PC-9 (cell line): ENCODE measurements around the gene PSORS1C1. TPM values are rescaled to one million over a fixed set of nuclear protein-coding genes. Genes with fewer than 3 reads are reported as not detected.
"Not testable (repeated sequence)": the region's sequence is repeated elsewhere in the genome, so short reads cannot be mapped to it uniquely, and the experiment has no call there.

Experiments used
- BruUV-seq: library from RNA; stranded (reverse); fragments of 400-500 nt; replicated peaks from 2 replicates; lab custom pipeline; 2021; lab: Mats Ljungman, UMichigan
- CTCF ChIA-PET: fragments of 300-600 bp; sonication (Branson Sonifier 250); formaldehyde crosslinking; loops from one replicate; lab custom pipeline; 2022; ENCODE audit warnings: antibody characterized with exemption; lab: Charles Lee
- POLR2A ChIA-PET: fragments of 300-600 bp; sonication (Branson Sonifier 250); formaldehyde crosslinking; loops from one replicate; lab custom pipeline; 2022; ENCODE audit warnings: antibody characterized with exemption; ENCODE audit not compliant: unreplicated experiment; lab: Charles Lee
- DNase-seq, 2 experiments: peaks; one replicate each; pipeline versions ENCODE4 v3.0.0 to v3.0.0-alpha.2; 2015 to 2022; ENCODE audit warnings: mixed read lengths in 1 of 2
- H2AFZ ChIP-seq: fragments of 200-600 bp; sonication (generic); 2 replicates; pipeline ENCODE4 v1.8.1; 2017; ENCODE audit warnings: antibody characterized with exemption
- H3F3A ChIP-seq: fragments of 200-600 bp; sonication (generic); 2 replicates; pipeline ENCODE4 v1.8.1; 2017; ENCODE audit warnings: antibody characterized with exemption, mild to moderate bottlenecking, low read depth; ENCODE audit not compliant: insufficient read depth
- H3K27ac ChIP-seq: fragments of 200-600 bp; sonication (generic); 2 replicates; pipeline ENCODE4 v1.6.1; 2016; ENCODE audit warnings: mixed run types
- H3K27me3 ChIP-seq: fragments of 200-600 bp; sonication (generic); 2 replicates; pipeline ENCODE4 v1.6.1; 2016; ENCODE audit warnings: low read depth, mixed run types; ENCODE audit not compliant: insufficient read depth
- H3K36me3 ChIP-seq: fragments of 200-600 bp; sonication (generic); 2 replicates; pipeline ENCODE4 v1.6.1; 2016; ENCODE audit warnings: low read depth, mixed run types
- H3K4me1 ChIP-seq: fragments of 200-600 bp; sonication (generic); replicated peaks from 2 replicates; pipeline ENCODE4 v1.6.1; 2016; ENCODE audit warnings: mixed run types; ENCODE audit not compliant: insufficient read depth
- H3K4me2 ChIP-seq: fragments of 200-600 bp; sonication (generic); 2 replicates; pipeline ENCODE4 v1.6.1; 2017; ENCODE audit warnings: mixed run types
- H3K4me3 ChIP-seq: fragments of 200-600 bp; sonication (generic); 2 replicates; pipeline ENCODE4 v1.6.1; 2016; ENCODE audit warnings: mixed run types
- H3K79me2 ChIP-seq: fragments of 200-600 bp; sonication (generic); 2 replicates; pipeline ENCODE4 v1.6.1; 2017; ENCODE audit warnings: low read depth, mixed run types
- H3K9me2 ChIP-seq: fragments of 200-600 bp; sonication (generic); 2 replicates; pipeline ENCODE4 v1.8.1; 2017; ENCODE audit warnings: mild to moderate bottlenecking; ENCODE audit not compliant: insufficient read depth
- H3K9me3 ChIP-seq: fragments of 200-600 bp; sonication (generic); 2 replicates; pipeline ENCODE4 v1.8.1; 2016; ENCODE audit warnings: low read depth; ENCODE audit not compliant: insufficient read depth
- H4K20me1 ChIP-seq: fragments of 200-600 bp; sonication (generic); 2 replicates; pipeline ENCODE4 v1.8.1; 2017; ENCODE audit not compliant: insufficient read depth
- EZH2 ChIP-seq: fragments of 200-600 bp; sonication (generic); IDR thresholded peaks from 2 replicates; pipeline ENCODE4 v1.8.0; 2017; ENCODE audit warnings: antibody characterized with exemption, low read depth
- intact Hi-C: fragments of 100-400 bp; cut with micrococcal nuclease; formaldehyde crosslinking; loops from one replicate; pipeline ENCODE4 v1.10.0; 2022; ENCODE audit not compliant: unreplicated experiment
- total RNA-seq: library from RNA; stranded (reverse); gene quantifications from 2 replicates; pipeline ENCODE4 v1.2.3, GENCODE V29; 2021
- TF ChIP-seq, protein P1 (sequence below): fragments of 200-600 bp; sonication (generic); conservative IDR thresholded peaks from 2 replicates; pipeline ENCODE4 v1.6.1; 2017; ENCODE audit warnings: mixed run types, antibody characterized with exemption, mild to moderate bottlenecking, moderate library complexity

The PSORS1C1 gene
- total RNA-seq, 1 experiment from 2014 or later: 29.2 TPM

DNA sequence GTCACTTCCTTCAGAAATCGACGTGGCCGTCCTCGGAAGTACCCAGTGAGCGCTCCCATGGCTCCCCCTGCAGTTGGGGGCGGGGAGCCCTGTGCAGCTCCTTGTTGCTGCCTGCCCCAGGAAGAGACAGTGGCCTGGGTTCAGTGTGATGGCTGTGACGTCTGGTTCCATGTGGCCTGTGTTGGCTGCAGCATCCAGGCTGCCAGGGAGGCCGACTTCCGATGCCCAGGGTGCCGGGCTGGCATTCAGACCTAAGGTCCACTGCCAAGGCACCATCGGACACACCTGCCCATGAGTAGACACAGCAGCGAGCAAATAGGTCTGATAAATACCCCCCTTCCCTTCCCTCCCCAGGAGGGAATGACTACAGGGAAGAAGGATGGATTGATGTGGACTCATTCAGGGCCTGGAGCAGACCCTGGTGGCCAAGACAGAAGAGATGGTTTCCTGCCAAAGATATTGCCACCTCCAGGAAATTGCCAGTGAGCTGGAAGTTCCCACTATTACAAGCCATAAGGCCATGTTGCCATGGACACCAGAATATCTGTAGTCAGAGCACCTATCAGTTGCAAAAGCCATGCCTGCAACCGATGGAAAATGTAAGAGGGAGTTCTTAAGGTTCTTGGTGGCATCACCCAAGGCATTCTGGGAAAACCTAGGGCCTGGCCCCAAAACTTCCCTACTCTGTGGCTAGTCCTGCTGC lies 48.0 kb downstream of the PSORS1C1 start:
- Histone ChIP-seq H3F3A (no peaks in the 10 kb centered on the region), H4K20me1 (no peaks in the 10 kb centered on the region; the same call in 1 of the 2 replicates), H3K9me3 (no peaks in the 10 kb centered on the region), H3K4me2 (no peak overlapping the region), H3K9me2 (no peaks in the 10 kb centered on the region), H3K27ac (no peak overlapping the region), H3K79me2 (no peaks in the 10 kb centered on the region), H3K27me3 (no peaks in the 10 kb centered on the region), H2AFZ (no peak overlapping the region), H3K4me3 (no peak overlapping the region), H3K4me1 (peaks cover 8% of the 10 kb centered on the region), H3K36me3 (no peaks in the 10 kb centered on the region)
- POLR2A ChIA-PET: no interaction called here
- no peak for DNase-seq
- CTCF ChIA-PET: no interaction called here
- TF ChIP-seq EZH2: no peak
- TF ChIP-seq, protein P1, sequence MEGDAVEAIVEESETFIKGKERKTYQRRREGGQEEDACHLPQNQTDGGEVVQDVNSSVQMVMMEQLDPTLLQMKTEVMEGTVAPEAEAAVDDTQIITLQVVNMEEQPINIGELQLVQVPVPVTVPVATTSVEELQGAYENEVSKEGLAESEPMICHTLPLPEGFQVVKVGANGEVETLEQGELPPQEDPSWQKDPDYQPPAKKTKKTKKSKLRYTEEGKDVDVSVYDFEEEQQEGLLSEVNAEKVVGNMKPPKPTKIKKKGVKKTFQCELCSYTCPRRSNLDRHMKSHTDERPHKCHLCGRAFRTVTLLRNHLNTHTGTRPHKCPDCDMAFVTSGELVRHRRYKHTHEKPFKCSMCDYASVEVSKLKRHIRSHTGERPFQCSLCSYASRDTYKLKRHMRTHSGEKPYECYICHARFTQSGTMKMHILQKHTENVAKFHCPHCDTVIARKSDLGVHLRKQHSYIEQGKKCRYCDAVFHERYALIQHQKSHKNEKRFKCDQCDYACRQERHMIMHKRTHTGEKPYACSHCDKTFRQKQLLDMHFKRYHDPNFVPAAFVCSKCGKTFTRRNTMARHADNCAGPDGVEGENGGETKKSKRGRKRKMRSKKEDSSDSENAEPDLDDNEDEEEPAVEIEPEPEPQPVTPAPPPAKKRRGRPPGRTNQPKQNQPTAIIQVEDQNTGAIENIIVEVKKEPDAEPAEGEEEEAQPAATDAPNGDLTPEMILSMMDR: no peak
- no TSS peak for BruUV-seq
- intact Hi-C loops: no loop called here

DNA sequence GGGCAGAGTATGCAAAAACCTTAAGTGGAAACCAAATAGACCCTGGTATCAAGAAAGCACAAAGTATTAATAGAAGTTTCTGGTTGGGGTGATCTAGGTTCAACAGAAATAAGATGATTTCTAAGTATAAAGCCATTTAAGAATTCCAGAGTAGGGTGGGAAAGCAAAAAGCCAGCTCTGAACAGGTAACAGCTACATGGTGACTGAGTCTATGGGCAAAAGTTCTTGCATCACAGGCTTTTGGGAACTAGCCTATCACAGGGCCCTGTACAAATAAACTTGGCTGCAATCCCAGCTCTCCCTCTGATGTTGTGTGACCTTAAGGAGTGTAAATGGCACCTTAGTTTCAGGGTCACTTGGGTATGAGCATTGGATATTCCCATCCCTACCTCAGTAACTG lies 49.3 kb downstream of the PSORS1C1 start:
- Histone ChIP-seq H3K79me2 (no peaks in the 10 kb centered on the region), H2AFZ (no peak overlapping the region), H3K4me2 (no peak overlapping the region), H3K9me2 (no peaks in the 10 kb centered on the region), H3K4me3 (no peak overlapping the region), H3K27me3 (no peaks in the 10 kb centered on the region), H3K9me3 (no peaks in the 10 kb centered on the region), H3K36me3 (no peaks in the 10 kb centered on the region), H3K4me1 (peaks cover 13% of the 10 kb centered on the region), H4K20me1 (no peaks in the 10 kb centered on the region; the same call in 1 of the 2 replicates), H3K27ac (no peak overlapping the region), H3F3A (peaks cover 7% of the 10 kb centered on the region; the same call in 1 of the 2 replicates)
- no peak for DNase-seq
- no TSS peak for BruUV-seq
- TF ChIP-seq EZH2: no peak
- TF ChIP-seq, protein P1: no peak
- intact Hi-C loops: no loop called here
- ChIA-PET CTCF (interaction anchor here (0.6 kb wide), 1 partner anchor 407 kb away, joined by 3 read pairs; no protein-coding TSS in a partner anchor), POLR2A (no interaction called here)

DNA sequence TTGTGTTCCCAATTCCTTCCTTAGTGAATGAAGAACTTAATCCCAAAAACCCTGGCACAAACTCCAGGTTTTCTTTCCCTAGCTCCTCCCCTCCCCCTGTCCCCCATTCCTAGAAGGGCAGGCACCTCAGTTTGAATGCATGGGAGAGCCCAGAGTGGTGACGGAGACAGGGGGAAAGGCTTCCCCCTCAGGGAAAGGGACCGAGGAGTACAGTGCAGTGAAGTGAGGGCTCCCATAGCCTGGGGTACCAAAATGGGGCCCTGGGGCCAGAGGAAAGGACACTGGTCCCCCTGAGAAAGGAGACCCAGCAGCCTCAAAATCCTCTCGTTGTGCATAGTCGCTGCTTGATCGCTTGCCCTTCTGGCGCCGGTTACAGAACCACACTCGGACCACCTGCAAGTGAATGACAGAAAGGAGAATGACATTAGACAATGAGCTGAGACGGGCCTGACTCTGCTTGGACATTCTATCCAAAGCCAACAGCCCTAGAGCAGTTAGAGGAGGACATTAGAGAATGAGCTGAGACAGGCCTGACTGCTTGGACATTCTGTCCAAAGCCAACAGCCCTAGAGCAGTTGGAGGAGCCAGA lies 50.0 kb downstream of the PSORS1C1 start:
- CTCF ChIA-PET: interaction anchor here (0.6 kb wide), 1 partner anchor 406 kb away, joined by 3 read pairs; no protein-coding TSS in a partner anchor
- BruUV-seq, intact Hi-C loops: not testable (repeated sequence)

DNA sequence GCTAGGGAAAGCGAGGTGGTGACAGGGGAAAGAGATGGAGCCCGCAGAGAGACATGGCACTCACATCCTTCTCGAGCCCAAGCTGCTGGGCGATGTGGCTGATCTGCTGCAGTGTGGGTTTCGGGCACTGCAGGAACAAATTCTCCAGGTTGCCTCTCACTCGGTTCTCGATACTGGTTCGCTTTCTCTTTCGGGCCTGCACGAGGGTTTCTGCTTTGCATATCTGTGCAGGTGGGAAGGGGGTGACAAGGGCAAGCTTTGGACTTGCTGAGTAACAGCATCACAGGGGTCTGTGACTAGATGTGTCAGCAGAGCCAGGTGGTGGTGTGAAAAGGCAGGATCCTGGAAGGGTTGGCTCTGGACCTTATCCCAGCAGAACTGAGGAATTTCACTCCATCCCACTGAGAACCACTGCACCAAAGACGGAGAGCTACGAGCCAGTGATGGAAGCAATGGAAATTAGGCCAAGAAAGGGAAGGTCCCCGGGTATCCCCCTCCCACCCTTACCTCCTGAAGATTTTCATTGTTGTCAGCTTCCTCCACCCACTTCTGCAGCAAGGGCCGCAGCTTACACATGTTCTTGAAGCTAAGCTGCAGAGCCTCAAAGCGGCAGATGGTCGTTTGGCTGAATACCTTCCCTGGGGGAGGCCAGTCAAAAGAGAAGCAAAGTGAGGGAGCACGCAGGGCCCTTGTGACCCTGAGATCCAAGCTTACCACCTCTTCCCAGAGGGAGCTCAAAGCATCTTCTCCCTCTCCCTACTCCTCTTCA lies 50.6 kb downstream of the PSORS1C1 start:
- H4K20me1 ChIP-seq, intact Hi-C loops, BruUV-seq, H3K4me2 ChIP-seq, H3K27ac ChIP-seq, H3K9me2 ChIP-seq, H3K27me3 ChIP-seq, H2AFZ ChIP-seq, CTCF ChIA-PET, H3K79me2 ChIP-seq, DNase-seq, H3K4me3 ChIP-seq, H3K36me3 ChIP-seq, H3K9me3 ChIP-seq: not testable (repeated sequence)
- POLR2A ChIA-PET: interaction anchor here (0.6 kb wide), 1 partner anchor 18 kb away, joined by 3 read pairs; no protein-coding TSS in a partner anchor
- H3F3A ChIP-seq: peaks cover 18% of the 10 kb centered on the region; the same call in 1 of the 2 replicates
- H3K4me1 ChIP-seq: peaks cover 19% of the 10 kb centered on the region

More for the DNA sequence above, 50.0 kb downstream of the PSORS1C1 start:
- H3K4me3 ChIP-seq, H3K9me2 ChIP-seq, H3K9me3 ChIP-seq, H4K20me1 ChIP-seq, H3K27ac ChIP-seq, H3K36me3 ChIP-seq, POLR2A ChIA-PET, H2AFZ ChIP-seq, H3K79me2 ChIP-seq, DNase-seq, H3K4me2 ChIP-seq, H3K27me3 ChIP-seq: not testable (repeated sequence)
- H3F3A ChIP-seq: peaks cover 13% of the 10 kb centered on the region; the same call in 1 of the 2 replicates
- H3K4me1 ChIP-seq: peaks cover 13% of the 10 kb centered on the region
